Right atrium auricular region (tissue), 2 donors: ENCODE measurements around the gene OASL. TPM values are rescaled to one million over a fixed set of nuclear protein-coding genes. Genes with fewer than 3 reads are reported as not detected.

Source experiments
- DNase-seq: peaks from one replicate; pipeline ENCODE4 v3.0.0-alpha.2; 2019; ENCODE audit warnings: low spot score
- H3K27ac ChIP-seq, 2 donors: fragments of 200-600 bp; sonication (generic); 1 replicate in 1 of 2; 2 replicates in 1 of 2; pipeline ENCODE4 v1.5.1; 2016 to 2019
- H3K27me3 ChIP-seq, 2 donors: fragments of 200-600 bp; sonication (generic); one replicate each; pipeline versions ENCODE4 v1.5.1 to v1.6.0; 2017 to 2019
- H3K36me3 ChIP-seq: fragments of 200-600 bp; sonication (generic); one replicate; pipeline ENCODE4 v1.5.1; 2016
- H3K4me1 ChIP-seq, 2 donors: fragments of 200-600 bp; sonication (generic); one replicate each; pipeline versions ENCODE4 v1.5.1 to v1.6.0; 2017 to 2019
- H3K4me3 ChIP-seq, 2 donors: fragments of 200-600 bp; sonication (generic); 1 replicate in 1 of 2; 2 replicates in 1 of 2; pipeline ENCODE4 v1.5.1; 2017 to 2019; ENCODE audit warnings: mild to moderate bottlenecking in 1 of 2, moderate library complexity in 1 of 2
- H3K9me3 ChIP-seq, 2 donors: fragments of 200-600 bp; sonication (generic); one replicate each; pipeline ENCODE4 v1.5.1; 2019
- CTCF ChIP-seq, 2 donors: fragments of 200-600 bp; sonication (generic); IDR thresholded peaks; one replicate each; pipeline ENCODE4 v1.5.1; 2019; ENCODE audit warnings: antibody characterized with exemption in 2 of 2
- total RNA-seq, 2 donors: library from RNA; depleted of rRNA; stranded (reverse); fragments of >200 nt; gene quantifications; one replicate each; pipeline ENCODE4 v1.1.0, GENCODE V29; 2016

Gene OASL
- total RNA-seq, 2 donors from 2014 or later: 0.70 TPM; not detected in 1

GRCh38 chr12:121061831-121062230 is 22.8 kb upstream of the OASL start:
- no peak overlapping the region for H3K27ac ChIP-seq
- no peaks in the 10 kb centered on the region for H3K27me3 ChIP-seq
- H3K4me3 ChIP-seq: no peak overlapping the region
- no peaks in the 10 kb centered on the region for H3K9me3 ChIP-seq
- TF ChIP-seq CTCF (IDR thresholded peaks at IDR 0.05): no peak
- no peak for DNase-seq
- peaks cover 0 to 10% of the 10 kb centered on the region in 2 donors for H3K4me1 ChIP-seq
- no peaks in the 10 kb centered on the region for H3K36me3 ChIP-seq

GRCh38 chr12:121060149-121061001 is 21.3 kb upstream of the OASL start:
- Histone ChIP-seq H3K27me3 (no peaks in the 10 kb centered on the region), H3K4me1 (peaks cover 0 to 10% of the 10 kb centered on the region in 2 donors), H3K9me3 (no peaks in the 10 kb centered on the region), H3K36me3 (no peaks in the 10 kb centered on the region), H3K27ac (peak overlapping the region in 1 of 2 donors; percentile 40), H3K4me3 (peak overlapping the region in 1 of 2 donors; percentile 33)
- DNase-seq: peak; percentile 55
- peak in 1 of 2 donors; percentile 57 for TF ChIP-seq CTCF (IDR thresholded peaks at IDR 0.05)

- TF ChIP-seq CTCF (IDR thresholded peaks at IDR 0.05): no peak
- Histone ChIP-seq H3K36me3 (no peaks in the 10 kb centered on the region), H3K9me3 (no peaks in the 10 kb centered on the region), H3K4me3 (no peak overlapping the region), H3K27me3 (no peaks in the 10 kb centered on the region), H3K4me1 (peaks cover 0 to 10% of the 10 kb centered on the region in 2 donors), H3K27ac (no peak overlapping the region)
- peak; percentile 50 for DNase-seq
Measured at GRCh38 chr12:121059031-121059898, 20.2 kb upstream of the OASL start.

- H3K27ac ChIP-seq: no peak overlapping the region
- no peaks in the 10 kb centered on the region for H3K27me3 ChIP-seq
- H3K4me3 ChIP-seq: no peak overlapping the region
- no peak for TF ChIP-seq CTCF (IDR thresholded peaks at IDR 0.05)
- DNase-seq: peak; percentile 11
- H3K36me3 ChIP-seq: no peaks in the 10 kb centered on the region
- H3K4me1 ChIP-seq: peaks cover 0 to 10% of the 10 kb centered on the region in 2 donors
- H3K9me3 ChIP-seq: no peaks in the 10 kb centered on the region
Measured at GRCh38 chr12:121057794-121058193, 18.7 kb upstream of the OASL start.

GRCh38 chr12:121053706-121054105 is 14.7 kb upstream of the OASL start:
- DNase-seq: no peak
- H3K4me1 ChIP-seq: no peaks in the 10 kb centered on the region
- no peaks in the 10 kb centered on the region for H3K9me3 ChIP-seq
- H3K27ac ChIP-seq: no peak overlapping the region
- no peaks in the 10 kb centered on the region for H3K27me3 ChIP-seq
- TF ChIP-seq CTCF (IDR thresholded peaks at IDR 0.05): no peak
- no peak overlapping the region for H3K4me3 ChIP-seq
- H3K36me3 ChIP-seq: no peaks in the 10 kb centered on the region
